GM18499 (cell line): ENCODE data around the gene VEPH1.

Experiments
- ATAC-seq: cut with Tn5 transposase; IDR thresholded peaks from one replicate; pipeline ENCODE4 v1.9.1; 2021; ENCODE audit warnings: moderate number of reproducible peaks; ENCODE audit not compliant: insufficient read depth, unreplicated experiment

The VEPH1 gene

GRCh38 chr3:157502916-157503595 lies at the start of gene VEPH1:
VEPH1 (minus strand) TSS chr3:157503416; CDS start chr3:157495349, 8,067 bp downstream.
- ATAC-seq: no peak

- no peak for ATAC-seq
Observed at GRCh38 chr3:157551961-157552360, 48.7 kb upstream of the VEPH1 start.

GRCh38 chr3:157549498-157549897 lies 46.3 kb upstream of the VEPH1 start:
- no peak for ATAC-seq

- ATAC-seq: no peak
Observed at GRCh38 chr3:157544501-157545130, 41.4 kb upstream of the VEPH1 start.

- ATAC-seq: no peak
Observed at GRCh38 chr3:157543501-157544035, 40.4 kb upstream of the VEPH1 start.

GRCh38 chr3:157542711-157543500 lies 39.7 kb upstream of the VEPH1 start:
- ATAC-seq: no peak

GRCh38 chr3:157541506-157542236 lies 38.5 kb upstream of the VEPH1 start:
- ATAC-seq: no peak

GRCh38 chr3:157540656-157541055 lies 37.4 kb upstream of the VEPH1 start:
- ATAC-seq: no peak

GRCh38 chr3:157535667-157536066 lies 32.5 kb upstream of the VEPH1 start:
- ATAC-seq: no peak

- no peak for ATAC-seq
Observed at GRCh38 chr3:157534725-157535161, 31.5 kb upstream of the VEPH1 start.

GRCh38 chr3:157533298-157534070 lies 30.3 kb upstream of the VEPH1 start:
- ATAC-seq: no peak

GRCh38 chr3:157532529-157533297 lies 29.5 kb upstream of the VEPH1 start:
- ATAC-seq: peak; percentile 80

- no peak for ATAC-seq
Observed at GRCh38 chr3:157531771-157532170, 28.6 kb upstream of the VEPH1 start.

- no peak for ATAC-seq
Observed at GRCh38 chr3:157531301-157531660, 28.1 kb upstream of the VEPH1 start.

- ATAC-seq: no peak
Observed at GRCh38 chr3:157530637-157531300, 27.6 kb upstream of the VEPH1 start.

- ATAC-seq: no peak
Observed at GRCh38 chr3:157529751-157530150, 26.5 kb upstream of the VEPH1 start.

GRCh38 chr3:157529085-157529484 lies 25.9 kb upstream of the VEPH1 start:
- ATAC-seq: no peak

GRCh38 chr3:157527131-157527881 lies 24.1 kb upstream of the VEPH1 start:
- ATAC-seq: no peak
